Skeletal muscle tissue (tissue), 4 donors: ENCODE data around the gene CCDC187. TPM values are rescaled to one million over a fixed set of nuclear protein-coding genes. Genes with fewer than 3 reads are reported as not detected.

Experiments used
- H3K27ac ChIP-seq: one replicate; pipeline ENCODE4 v1.7.0; 2013; ENCODE audit warnings: mild to moderate bottlenecking, low read depth, low read length, inconsistent platforms
- H3K27me3 ChIP-seq, 3 donors: one replicate each; pipeline ENCODE4 v1.7.0; 2013; ENCODE audit warnings: low read length in 3 of 3; ENCODE audit not compliant: control insufficient read depth in 3 of 3, insufficient read depth in 3 of 3
- H3K36me3 ChIP-seq, 3 donors: one replicate each; pipeline ENCODE4 v1.7.0; 2013; ENCODE audit warnings: low read length in 3 of 3; ENCODE audit not compliant: control insufficient read depth in 3 of 3, insufficient read depth in 3 of 3
- H3K4me1 ChIP-seq, 3 donors: one replicate each; pipeline ENCODE4 v1.7.0; 2013; ENCODE audit warnings: low read length in 3 of 3, mild to moderate bottlenecking in 3 of 3; ENCODE audit not compliant: control insufficient read depth in 3 of 3, insufficient read depth in 3 of 3
- H3K4me3 ChIP-seq, 3 donors: one replicate each; pipeline ENCODE4 v1.7.0; 2013; ENCODE audit warnings: low read length in 3 of 3
- H3K9ac ChIP-seq, 3 donors: one replicate each; pipeline ENCODE4 v1.7.0; 2013; ENCODE audit warnings: low read length in 3 of 3, mild to moderate bottlenecking in 3 of 3, moderate library complexity in 2 of 3, low read depth in 1 of 3
- H3K9me3 ChIP-seq, 3 donors: one replicate each; pipeline ENCODE4 v1.7.0; 2013; ENCODE audit warnings: low read length in 3 of 3; ENCODE audit not compliant: control insufficient read depth in 3 of 3
- total RNA-seq: library from RNA; depleted of rRNA; stranded (reverse); fragments of >200 nt; gene quantifications from one replicate; pipeline ENCODE4 v1.2.3, GENCODE V29; 2014
- donor health status: Osteomylitis.

The CCDC187 gene
- total RNA-seq, 1 donor from 2014 or later = under 0.01 TPM

- no peak overlapping the region for H3K9ac ChIP-seq
- H3K4me1 ChIP-seq = peaks cover 4 to 7% (median 6%) of the 10 kb centered on the region in 3 donors
- H3K27me3 ChIP-seq = peaks cover 29 to 49% (median 32%) of the 10 kb centered on the region in 3 donors
- no peak overlapping the region for H3K4me3 ChIP-seq
- no peak overlapping the region for H3K27ac ChIP-seq
- H3K36me3 ChIP-seq = no peaks in the 10 kb centered on the region
- no peaks in the 10 kb centered on the region for H3K9me3 ChIP-seq
Measured at GRCh38 chr9:136251264-136252115, 52.4 kb downstream of the CCDC187 start.

DNA sequence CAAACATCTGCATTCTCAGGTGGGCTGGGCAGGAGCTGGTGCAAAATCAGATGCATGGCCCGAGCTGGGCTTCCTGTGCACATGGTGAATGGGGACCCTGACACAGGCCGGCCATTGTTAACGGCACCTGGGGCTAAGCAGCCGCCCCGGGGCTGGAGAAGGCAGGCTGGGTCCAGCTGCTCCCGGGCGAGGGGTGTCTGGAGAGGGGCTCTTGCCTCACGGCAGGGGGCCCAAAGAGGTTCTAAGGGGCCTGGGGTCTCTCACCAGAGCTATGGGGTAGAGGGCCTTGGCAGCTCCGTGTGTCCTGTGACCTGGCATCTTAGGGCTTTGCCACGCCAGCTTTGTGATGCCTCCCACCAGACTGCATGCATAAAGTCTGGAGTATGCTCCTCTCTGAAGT lies 53.2 kb downstream of the CCDC187 start:
- no peak overlapping the region for H3K27ac ChIP-seq
- no peak overlapping the region for H3K9ac ChIP-seq
- H3K4me3 ChIP-seq = no peak overlapping the region
- H3K9me3 ChIP-seq = no peaks in the 10 kb centered on the region
- peaks cover 22 to 41% (median 27%) of the 10 kb centered on the region in 3 donors for H3K27me3 ChIP-seq
- peaks cover 4 to 7% (median 6%) of the 10 kb centered on the region in 3 donors for H3K4me1 ChIP-seq
- H3K36me3 ChIP-seq = no peaks in the 10 kb centered on the region

DNA sequence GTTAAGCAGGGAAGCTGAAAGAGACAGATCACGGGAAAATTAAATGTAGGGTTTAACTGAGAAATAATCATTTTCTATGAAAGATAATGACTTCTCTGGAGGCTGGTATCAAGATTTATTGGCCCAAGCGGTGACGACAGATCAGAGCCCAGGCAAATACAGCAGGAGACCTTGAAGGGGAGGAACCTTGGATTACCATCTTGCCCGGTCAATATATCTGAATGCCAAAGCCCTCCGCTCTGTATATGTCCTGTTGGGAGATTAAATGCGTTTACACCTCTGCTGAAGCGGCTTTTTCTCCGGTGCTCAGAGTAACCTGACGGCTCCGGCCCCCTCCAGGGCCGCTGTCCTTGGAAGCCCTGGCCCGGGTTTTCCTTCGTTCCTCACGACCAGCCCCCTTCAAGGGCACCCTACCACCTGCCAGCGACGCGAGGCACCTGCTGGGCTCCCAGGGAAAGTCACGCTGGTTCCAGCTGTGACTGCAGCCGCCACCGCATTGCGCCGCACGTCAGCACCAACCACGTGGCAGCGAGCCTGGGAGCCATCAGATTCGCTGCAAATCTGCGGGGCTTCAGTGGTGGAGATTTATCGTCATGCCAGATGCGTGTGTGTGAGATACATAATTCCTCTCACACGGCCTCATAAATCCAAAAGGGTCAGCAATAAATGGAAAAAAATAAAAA lies 53.9 kb downstream of the CCDC187 start:
- Histone ChIP-seq H3K36me3 (no peaks in the 10 kb centered on the region), H3K9ac (no peak overlapping the region), H3K4me3 (no peak overlapping the region), H3K27me3 (peaks cover 16 to 35% (median 23%) of the 10 kb centered on the region in 3 donors), H3K9me3 (no peaks in the 10 kb centered on the region), H3K4me1 (peaks cover 3 to 6% (median 5%) of the 10 kb centered on the region in 3 donors), H3K27ac (no peak overlapping the region)

DNA sequence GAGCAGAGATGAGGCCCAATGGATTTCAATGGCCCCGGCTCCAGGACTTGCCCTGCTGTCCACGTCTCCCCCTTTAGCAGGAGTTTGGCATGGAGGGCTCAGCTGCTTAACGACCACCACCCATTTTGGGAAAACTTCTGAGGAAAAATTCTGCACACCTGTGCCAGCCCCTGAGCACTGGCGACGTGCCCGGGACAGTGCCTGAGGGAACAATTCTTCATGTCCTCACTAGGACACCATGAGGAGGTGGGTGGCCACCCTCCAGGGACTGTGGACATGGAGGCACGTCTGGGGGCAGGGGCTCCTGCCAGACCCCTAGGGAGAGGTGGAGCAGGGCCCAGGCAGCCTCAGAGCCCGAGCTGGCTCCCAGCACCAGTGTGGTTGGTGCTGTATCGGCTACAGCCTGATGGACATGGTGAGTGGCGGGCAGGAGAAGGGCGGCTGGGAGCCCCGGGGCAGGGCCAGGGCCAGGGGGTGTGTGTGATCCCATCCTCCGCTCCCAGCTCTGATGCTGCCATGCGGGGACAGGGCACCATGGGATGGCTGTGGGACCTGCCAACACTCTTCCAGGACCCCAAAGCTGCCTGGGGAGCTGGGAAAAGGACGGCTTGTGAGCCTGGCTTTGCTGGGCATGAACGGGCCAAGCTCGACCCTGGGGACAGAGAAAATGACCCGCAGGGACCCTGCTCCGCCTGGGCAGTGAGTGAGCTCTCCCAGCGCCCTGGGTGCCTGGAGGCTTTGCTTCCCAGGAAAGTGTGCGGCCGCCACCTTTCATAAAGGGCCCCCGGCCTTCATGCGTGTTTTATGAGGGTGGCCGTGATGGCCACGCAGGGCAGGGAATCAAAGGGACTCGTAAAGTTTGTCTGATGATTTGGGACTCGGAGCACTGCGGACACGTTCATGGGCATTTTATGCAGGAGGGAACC lies 54.7 kb downstream of the CCDC187 start:
- Histone ChIP-seq H3K36me3 (no peaks in the 10 kb centered on the region), H3K27ac (no peak overlapping the region), H3K4me3 (no peak overlapping the region), H3K27me3 (peaks cover 10 to 27% (median 15%) of the 10 kb centered on the region in 3 donors), H3K9ac (no peak overlapping the region), H3K4me1 (peaks cover 8 to 10% (median 9%) of the 10 kb centered on the region in 3 donors), H3K9me3 (no peaks in the 10 kb centered on the region)

- Histone ChIP-seq H3K9me3 (no peaks in the 10 kb centered on the region), H3K4me1 (peaks cover 8 to 10% (median 9%) of the 10 kb centered on the region in 3 donors)
Measured at GRCh38 chr9:136247947-136248637, 55.8 kb downstream of the CCDC187 start.

DNA sequence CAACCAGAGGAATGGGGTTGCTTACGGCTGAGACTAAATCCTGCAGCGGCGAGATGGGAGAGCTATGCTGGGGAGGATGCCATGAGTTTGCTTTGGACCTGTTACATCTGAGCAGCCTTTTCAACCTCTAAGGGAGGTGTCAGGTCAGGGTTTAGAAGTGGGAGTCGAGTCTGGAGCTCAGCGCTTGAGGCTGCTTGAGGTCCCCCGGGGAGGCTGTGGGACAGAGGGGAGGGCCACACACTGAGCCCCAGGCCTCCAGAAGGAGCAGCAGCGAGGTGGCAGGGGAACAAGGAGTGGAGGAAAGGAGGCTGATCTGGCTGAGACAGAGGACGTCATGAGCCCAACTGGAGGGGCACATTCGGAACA lies 56.4 kb downstream of the CCDC187 start:
- Histone ChIP-seq H3K9ac (no peak overlapping the region), H3K27ac (no peak overlapping the region)

More at GRCh38 chr9:136247947-136248637, 55.8 kb downstream of the CCDC187 start:
- H3K4me3 ChIP-seq = no peak overlapping the region
- H3K9ac ChIP-seq = no peak overlapping the region
- no peaks in the 10 kb centered on the region for H3K36me3 ChIP-seq
- no peak overlapping the region for H3K27ac ChIP-seq
- H3K27me3 ChIP-seq = peaks cover 7 to 17% (median 7%) of the 10 kb centered on the region in 3 donors

DNA sequence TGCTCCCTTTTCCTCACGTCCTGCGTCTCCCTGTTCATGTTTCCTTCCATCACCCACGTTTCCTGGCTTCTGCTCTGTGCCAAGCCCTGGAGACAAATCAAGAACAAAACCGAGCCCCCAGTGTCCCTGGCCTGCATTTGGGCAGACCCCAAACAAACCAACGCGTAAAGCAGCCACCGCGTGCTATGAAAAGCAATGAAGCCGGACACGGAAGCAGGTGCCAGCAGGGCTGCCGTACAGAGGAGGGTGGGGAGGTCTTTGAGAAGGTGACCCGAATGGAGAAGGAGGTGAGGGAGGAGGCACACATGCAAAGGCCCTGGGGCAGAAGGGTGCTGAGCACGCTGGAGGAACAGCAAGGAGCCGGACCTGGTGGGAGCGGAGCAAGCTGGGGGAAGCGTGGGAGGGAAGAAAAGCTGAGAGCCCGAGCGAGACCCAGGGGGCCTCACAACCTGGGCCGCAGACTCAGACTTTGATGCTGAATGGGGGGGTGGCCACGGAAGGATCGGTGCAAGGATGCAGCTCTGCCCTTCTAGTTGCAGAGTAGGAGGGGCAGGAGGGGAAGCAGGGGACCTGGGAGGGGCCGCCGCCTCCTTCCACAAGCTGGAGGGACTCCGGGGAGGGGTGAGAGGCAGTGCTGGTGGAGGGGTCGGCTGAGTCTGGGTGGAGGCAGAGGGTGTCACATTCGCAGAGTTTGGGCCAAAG lies 56.9 kb downstream of the CCDC187 start:
- no peak overlapping the region for H3K27ac ChIP-seq
- H3K9ac ChIP-seq = no peak overlapping the region
- no peaks in the 10 kb centered on the region for H3K9me3 ChIP-seq
- H3K4me3 ChIP-seq = no peak overlapping the region
- no peaks in the 10 kb centered on the region for H3K36me3 ChIP-seq
- peaks cover 0 to 9% (median 0%) of the 10 kb centered on the region in 3 donors for H3K27me3 ChIP-seq
- peaks cover 8 to 10% (median 9%) of the 10 kb centered on the region in 3 donors for H3K4me1 ChIP-seq

More for the DNA sequence above, 56.4 kb downstream of the CCDC187 start:
- Histone ChIP-seq H3K4me1 (peaks cover 8 to 10% (median 9%) of the 10 kb centered on the region in 3 donors), H3K36me3 (no peaks in the 10 kb centered on the region), H3K27me3 (peaks cover 2 to 12% (median 3%) of the 10 kb centered on the region in 3 donors), H3K9me3 (no peaks in the 10 kb centered on the region), H3K4me3 (no peak overlapping the region)

- Histone ChIP-seq H3K27me3 (no peaks in the 10 kb centered on the region), H3K4me1 (peaks cover 11 to 18% (median 12%) of the 10 kb centered on the region in 3 donors), H3K9me3 (no peaks in the 10 kb centered on the region), H3K36me3 (peaks cover 0 to 2% (median 0%) of the 10 kb centered on the region in 3 donors), H3K27ac (no peak within 1 kb of the TSS), H3K9ac (peak within 1 kb of the TSS; percentile 50 to 70 (median 57)), H3K4me3 (peak within 1 kb of the TSS; percentile 78 to 82 (median 79))
Measured at GRCh38 chr9:136245219-136246150, 58.4 kb downstream of the CCDC187 start, which contains the start of gene QSOX2. QSOX2 (minus strand) TSS chr9:136245812; CDS start chr9:136245803, 9 bp downstream.
